GM10266 (cell line): ENCODE results near the gene TMEM18.

Experiments used
- DNase-seq: peaks from one replicate; pipeline ENCODE4 v3.0.0; 2012; ENCODE audit errors: extremely low spot score
- CTCF ChIP-seq: IDR thresholded peaks from 2 replicates; pipeline ENCODE4 v1.5.1; 2012; ENCODE audit warnings: mild to moderate bottlenecking, low read depth; ENCODE audit not compliant: control insufficient read depth, insufficient read depth; ENCODE audit errors: missing control alignments

TMEM18 gene

GRCh38 chr2:631741-632140, 45.5 kb downstream of the TMEM18 start:
- DNase-seq = no peak
- TF ChIP-seq CTCF = no peak

- DNase-seq = no peak
- TF ChIP-seq CTCF = no peak
These were observed 46.5 kb downstream of the TMEM18 start for GRCh38 chr2:630451-631320.

GRCh38 chr2:629961-630360, 47.2 kb downstream of the TMEM18 start:
- TF ChIP-seq CTCF = no peak
- DNase-seq = no peak

GRCh38 chr2:628651-629050, 48.6 kb downstream of the TMEM18 start:
- no peak for DNase-seq
- TF ChIP-seq CTCF = no peak

- no peak for TF ChIP-seq CTCF
- no peak for DNase-seq
These were observed 49.2 kb downstream of the TMEM18 start for GRCh38 chr2:627926-628560.

- TF ChIP-seq CTCF = no peak
- DNase-seq = no peak
These were observed 49.9 kb downstream of the TMEM18 start for GRCh38 chr2:627340-627709.
